Left ventricle myocardium inferior (tissue), 1 donor: ENCODE results near the gene TNS2. TPM values are rescaled to one million over a fixed set of nuclear protein-coding genes. Genes with fewer than 3 reads are reported as not detected.
"Not testable (repeated sequence)": the region's sequence is repeated elsewhere in the genome, so short reads cannot be mapped to it uniquely, and the experiment has no call there.

ENCODE experiments used
- DNase-seq: peaks from one replicate; pipeline ENCODE4 v3.0.0-alpha.2; 2020
- H3K27ac ChIP-seq: fragments of 200-600 bp; replicated peaks from 2 replicates; pipeline ENCODE4 v1.8.0; 2021
- H3K27me3 ChIP-seq: fragments of 200-600 bp; 2 replicates; pipeline ENCODE4 v1.8.0; 2021; ENCODE audit warnings: low read depth
- H3K36me3 ChIP-seq: fragments of 200-600 bp; 2 replicates; pipeline ENCODE4 v1.8.0; 2021
- H3K4me1 ChIP-seq: fragments of 200-600 bp; 2 replicates; pipeline ENCODE4 v1.8.0; 2021
- H3K4me3 ChIP-seq: fragments of 200-600 bp; 2 replicates; pipeline ENCODE4 v1.8.0; 2021; ENCODE audit warnings: mild to moderate bottlenecking, moderate library complexity
- H3K9me3 ChIP-seq: fragments of 200-600 bp; replicated peaks from 2 replicates; pipeline ENCODE4 v1.8.0; 2021
- intact Hi-C: fragments of 100-400 bp; cut with micrococcal nuclease; formaldehyde crosslinking; loops from one replicate; pipeline ENCODE4 v1.11.0; 2022
- total RNA-seq: library from RNA; stranded (reverse); fragmentation: NEBNext Ultra II Directional; extraction: Animal tissue kit (Norgen Biotek cat#: 25700); gene quantifications from one replicate; pipeline ENCODE4 v1.2.1, GENCODE V29; 2021
- TF ChIP-seq, protein P1 (sequence below): fragments of 200-600 bp; IDR thresholded peaks from 2 replicates; pipeline ENCODE4 v1.8.0; 2021; ENCODE audit warnings: antibody characterized with exemption, mild to moderate bottlenecking, borderline replicate concordance
- donor health status: DM: no; HTN: yes; CAD: no; lungs with severe emphysema.

TNS2 gene
- total RNA-seq, 1 donor from 2014 or later: 109 TPM

DNA sequence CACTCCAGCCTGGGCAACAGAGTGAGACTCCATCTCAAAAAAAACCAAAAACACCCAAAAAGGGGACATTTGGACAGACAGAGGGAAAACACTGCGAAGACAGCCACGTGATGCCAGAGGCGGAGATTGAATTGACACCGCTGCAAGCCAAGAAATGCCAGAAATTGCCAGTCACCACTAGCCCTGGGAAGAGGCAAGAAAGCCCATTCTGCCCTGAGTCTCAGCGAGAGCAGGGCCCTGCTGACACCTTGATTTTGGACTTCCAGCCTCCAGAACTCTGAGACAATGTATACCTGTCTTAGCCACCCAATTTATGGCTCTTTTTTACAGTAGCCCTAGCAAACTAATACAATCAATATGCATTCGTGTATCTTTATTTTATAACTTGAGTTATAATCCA is 40.2 kb downstream of the TNS2 start:
- Histone ChIP-seq H3K27me3 (no peaks in the 10 kb centered on the region), H3K36me3 (no peaks in the 10 kb centered on the region), H3K4me3 (no peak overlapping the region), H3K27ac (no peak overlapping the region), H3K9me3 (no peaks in the 10 kb centered on the region), H3K4me1 (no peaks in the 10 kb centered on the region)
- no peak for DNase-seq
- TF ChIP-seq, protein P1, sequence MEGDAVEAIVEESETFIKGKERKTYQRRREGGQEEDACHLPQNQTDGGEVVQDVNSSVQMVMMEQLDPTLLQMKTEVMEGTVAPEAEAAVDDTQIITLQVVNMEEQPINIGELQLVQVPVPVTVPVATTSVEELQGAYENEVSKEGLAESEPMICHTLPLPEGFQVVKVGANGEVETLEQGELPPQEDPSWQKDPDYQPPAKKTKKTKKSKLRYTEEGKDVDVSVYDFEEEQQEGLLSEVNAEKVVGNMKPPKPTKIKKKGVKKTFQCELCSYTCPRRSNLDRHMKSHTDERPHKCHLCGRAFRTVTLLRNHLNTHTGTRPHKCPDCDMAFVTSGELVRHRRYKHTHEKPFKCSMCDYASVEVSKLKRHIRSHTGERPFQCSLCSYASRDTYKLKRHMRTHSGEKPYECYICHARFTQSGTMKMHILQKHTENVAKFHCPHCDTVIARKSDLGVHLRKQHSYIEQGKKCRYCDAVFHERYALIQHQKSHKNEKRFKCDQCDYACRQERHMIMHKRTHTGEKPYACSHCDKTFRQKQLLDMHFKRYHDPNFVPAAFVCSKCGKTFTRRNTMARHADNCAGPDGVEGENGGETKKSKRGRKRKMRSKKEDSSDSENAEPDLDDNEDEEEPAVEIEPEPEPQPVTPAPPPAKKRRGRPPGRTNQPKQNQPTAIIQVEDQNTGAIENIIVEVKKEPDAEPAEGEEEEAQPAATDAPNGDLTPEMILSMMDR: no peak
- intact Hi-C loops: no loop called here

DNA sequence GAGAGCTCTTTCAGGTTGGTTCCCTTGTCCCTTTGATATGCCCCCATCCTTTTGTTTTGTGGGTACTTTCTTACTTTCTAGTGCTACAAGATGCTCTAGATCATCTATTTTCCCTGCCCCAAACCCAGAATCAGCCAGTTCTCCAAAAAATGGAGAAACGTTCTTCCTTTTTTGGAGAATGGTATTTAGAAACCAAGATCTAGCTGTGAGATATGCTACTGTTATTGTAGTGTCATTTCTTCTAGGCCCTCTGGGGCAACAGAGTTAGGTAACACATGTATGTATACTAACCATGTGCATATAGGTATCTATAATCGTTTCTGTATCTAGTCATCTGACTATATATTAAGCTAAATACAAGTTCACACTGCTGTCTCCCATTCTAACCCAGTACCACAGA is 40.7 kb downstream of the TNS2 start:
- no peak overlapping the region for H3K27ac ChIP-seq
- H3K36me3 ChIP-seq: no peaks in the 10 kb centered on the region
- H3K4me3 ChIP-seq: no peak overlapping the region
- no peaks in the 10 kb centered on the region for H3K27me3 ChIP-seq
- H3K9me3 ChIP-seq: no peaks in the 10 kb centered on the region
- DNase-seq: no peak
- TF ChIP-seq, protein P1: no peak
- H3K4me1 ChIP-seq: peaks cover under 1% of the 10 kb centered on the region
- intact Hi-C loops: no loop called here

DNA sequence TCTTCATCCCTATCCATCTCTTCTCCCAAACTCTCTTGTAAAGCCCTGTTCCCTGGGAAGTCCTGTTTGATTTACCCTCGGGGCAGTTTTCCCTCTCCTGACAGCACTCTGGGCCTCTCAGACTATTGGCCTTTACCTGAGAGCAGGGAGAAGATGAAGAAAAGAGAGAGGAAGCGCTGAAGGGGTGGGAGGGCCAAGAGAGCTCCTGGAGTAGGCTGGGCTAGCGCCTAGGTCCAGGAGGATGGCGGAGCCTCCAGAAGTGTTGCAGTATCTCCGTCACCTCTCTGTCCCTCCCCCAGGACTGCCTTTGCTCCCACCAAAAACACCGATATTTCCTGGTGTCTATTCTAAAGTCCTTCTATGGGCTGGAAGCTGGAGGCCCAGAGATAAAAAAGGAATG is 41.9 kb downstream of the TNS2 start:
- intact Hi-C loops: no loop called here
- no peaks in the 10 kb centered on the region for H3K9me3 ChIP-seq
- no peak overlapping the region for H3K27ac ChIP-seq
- DNase-seq: no peak
- TF ChIP-seq, protein P1: no peak
- H3K4me1 ChIP-seq: peaks cover 12% of the 10 kb centered on the region
- no peak overlapping the region for H3K4me3 ChIP-seq
- no peaks in the 10 kb centered on the region for H3K27me3 ChIP-seq
- H3K36me3 ChIP-seq: no peaks in the 10 kb centered on the region

DNA sequence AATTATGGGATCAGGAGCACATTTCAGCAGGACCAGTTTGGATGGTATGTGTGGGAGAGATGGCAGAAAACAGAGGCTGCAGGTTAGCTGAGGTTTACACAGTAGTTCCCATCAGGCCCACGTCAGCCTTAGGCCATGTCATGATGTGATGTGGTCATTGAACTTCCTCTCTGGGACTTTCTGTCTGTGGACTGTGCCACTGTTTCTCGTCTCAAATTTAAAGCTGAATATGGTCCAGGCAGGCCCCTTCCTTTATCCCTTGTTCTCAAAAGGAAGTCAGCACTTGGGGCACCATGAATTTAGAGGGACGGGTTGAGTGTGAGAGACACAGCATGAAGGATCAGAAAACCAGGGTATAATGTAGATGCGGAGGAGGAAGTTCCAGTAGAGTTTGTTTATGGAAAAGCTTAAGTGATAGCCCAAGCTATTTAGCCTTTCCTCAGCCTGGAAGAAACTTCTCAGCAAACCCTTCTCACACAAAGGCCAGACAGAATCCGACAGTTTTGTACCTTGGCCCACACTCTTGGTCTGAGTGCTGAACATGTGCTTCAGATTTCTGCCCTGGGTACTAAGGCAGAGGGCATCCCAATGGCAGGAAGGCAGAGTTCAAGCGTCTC is 44.0 kb downstream of the TNS2 start:
- TF ChIP-seq, protein P1: no peak

DNA sequence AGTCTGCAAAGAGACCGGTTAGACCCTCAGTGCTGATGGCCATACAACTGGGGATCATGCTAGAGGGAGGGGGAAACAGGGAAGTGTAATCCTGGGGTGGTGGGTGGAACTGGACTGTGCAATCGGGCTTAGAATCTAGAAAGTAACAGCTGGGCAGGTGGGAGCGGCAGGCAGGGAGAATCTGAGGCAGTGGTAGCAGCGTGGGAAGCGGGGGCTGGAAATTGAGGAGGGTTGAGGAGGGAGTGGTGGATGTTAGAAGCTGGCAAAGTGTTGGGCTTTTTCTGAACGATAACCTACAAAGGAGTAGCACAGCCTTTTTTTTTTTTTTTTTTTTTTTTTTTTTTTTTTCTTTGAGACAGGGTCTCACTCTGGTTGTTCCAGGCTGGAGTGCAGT is 44.5 kb downstream of the TNS2 start:
- intact Hi-C loops: no loop called here
- Histone ChIP-seq H3K27ac (peak overlapping the region; percentile 5), H3K9me3 (no peaks in the 10 kb centered on the region), H3K4me3 (no peak overlapping the region), H3K27me3 (no peaks in the 10 kb centered on the region), H3K36me3 (no peaks in the 10 kb centered on the region), H3K4me1 (peaks cover 39% of the 10 kb centered on the region)
- no peak for DNase-seq
- TF ChIP-seq, protein P1: no peak

More for the DNA sequence above, 44.0 kb downstream of the TNS2 start:
- no peaks in the 10 kb centered on the region for H3K9me3 ChIP-seq
- intact Hi-C loops: no loop called here
- no peaks in the 10 kb centered on the region for H3K27me3 ChIP-seq
- peak overlapping the region; percentile 5 for H3K27ac ChIP-seq
- H3K36me3 ChIP-seq: no peaks in the 10 kb centered on the region
- H3K4me1 ChIP-seq: peaks cover 34% of the 10 kb centered on the region
- no peak overlapping the region for H3K4me3 ChIP-seq
- no peak for DNase-seq

DNA sequence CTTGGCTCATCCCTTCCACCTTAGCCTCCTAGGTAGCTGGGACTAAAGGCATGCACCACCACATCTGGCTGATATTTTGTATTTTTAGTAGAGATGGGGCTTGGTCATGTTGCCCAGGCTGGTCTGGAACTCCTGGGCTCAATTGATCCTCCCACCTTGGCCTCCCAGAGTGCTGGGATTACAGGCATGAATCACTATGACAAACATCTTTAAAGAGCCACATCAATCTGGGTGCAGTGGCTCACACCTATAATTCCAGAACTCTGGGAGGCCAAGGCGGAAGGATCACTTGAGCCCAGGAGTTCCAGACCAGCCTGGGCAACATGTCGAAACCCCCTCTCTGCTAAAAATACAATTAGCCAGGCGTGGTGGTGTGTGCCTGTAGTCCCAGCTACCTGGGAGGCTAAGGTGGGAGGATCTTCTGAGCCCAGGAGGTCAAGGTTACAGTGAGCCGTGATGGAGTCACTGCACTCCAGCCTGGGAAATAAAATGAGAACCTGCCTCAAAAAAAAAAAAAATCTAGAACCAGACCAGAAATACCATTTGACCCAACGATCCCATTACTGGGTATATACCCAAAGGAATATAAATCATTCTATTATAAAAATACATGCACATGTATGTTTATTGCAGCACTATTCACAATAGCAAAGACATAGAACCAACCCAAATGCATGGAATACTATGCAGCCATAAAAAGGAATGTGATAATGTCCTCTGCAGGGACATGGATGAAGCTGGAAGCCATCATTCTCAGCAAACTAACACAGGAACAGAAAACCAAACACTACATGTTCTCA is 45.1 kb downstream of the TNS2 start:
- H3K4me3 ChIP-seq, DNase-seq, H3K9me3 ChIP-seq, H3K27ac ChIP-seq, H3K36me3 ChIP-seq, H3K27me3 ChIP-seq, intact Hi-C loops: not testable (repeated sequence)
- peaks cover 39% of the 10 kb centered on the region for H3K4me1 ChIP-seq

DNA sequence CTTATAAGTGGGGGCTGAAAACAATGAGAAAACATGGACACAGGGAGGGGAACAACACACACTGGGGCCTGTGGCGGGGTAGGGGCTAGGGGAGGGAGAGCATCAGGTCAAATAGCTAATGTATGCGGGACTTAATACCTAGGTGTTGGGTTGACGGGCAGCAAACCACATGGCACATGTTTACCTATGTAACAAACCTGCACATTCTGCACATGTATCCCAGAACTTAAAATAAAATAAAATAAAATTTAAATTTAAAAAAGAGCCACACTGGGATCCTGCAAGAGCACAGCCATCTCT is 45.7 kb downstream of the TNS2 start:
- H3K27me3 ChIP-seq, H3K4me3 ChIP-seq, H3K36me3 ChIP-seq, H3K9me3 ChIP-seq, DNase-seq, intact Hi-C loops: not testable (repeated sequence)
- peak overlapping the region; percentile 95 for H3K27ac ChIP-seq
- peaks cover 43% of the 10 kb centered on the region for H3K4me1 ChIP-seq
